H9 (cell line): Measurements from ENCODE around the gene MIGA2. TPM values are rescaled to one million over a fixed set of nuclear protein-coding genes. Genes with fewer than 3 reads are reported as not detected.

ENCODE experiments used
- DNase-seq: peaks from one replicate; pipeline ENCODE4 v3.0.0-alpha.2; 2017
- H2AFZ ChIP-seq: one replicate; pipeline ENCODE4 v1.6.1; 2013; ENCODE audit warnings: mild to moderate bottlenecking, low read length, control low read depth, moderate library complexity
- H2AK5ac ChIP-seq: 2 replicates; pipeline ENCODE4 v1.6.1; 2013; ENCODE audit warnings: low read length, control low read depth, mixed read lengths; ENCODE audit not compliant: insufficient read length
- H2BK120ac ChIP-seq: one replicate; pipeline ENCODE4 v1.6.1; 2013; ENCODE audit warnings: low read depth, mild to moderate bottlenecking, low read length, control low read depth, inconsistent platforms; ENCODE audit not compliant: poor library complexity, severe bottlenecking
- H2BK12ac ChIP-seq: 2 replicates; pipeline ENCODE4 v1.6.1; 2013; ENCODE audit warnings: low read length, control low read depth, mixed read lengths, low read depth; ENCODE audit not compliant: insufficient read length
- H2BK15ac ChIP-seq: 2 replicates; pipeline ENCODE4 v1.6.1; 2013; ENCODE audit warnings: low read depth, low read length, control low read depth
- H2BK20ac ChIP-seq: one replicate; pipeline ENCODE4 v1.6.1; 2013; ENCODE audit warnings: low read depth, mild to moderate bottlenecking, low read length, control low read depth, inconsistent platforms; ENCODE audit not compliant: poor library complexity, severe bottlenecking
- H2BK5ac ChIP-seq: 2 replicates; pipeline ENCODE4 v1.6.1; 2013; ENCODE audit warnings: low read length, control low read depth, mixed read lengths; ENCODE audit not compliant: insufficient read length
- H3K14ac ChIP-seq: 2 replicates; pipeline ENCODE4 v1.6.1; 2013; ENCODE audit warnings: low read length, control low read depth; ENCODE audit not compliant: insufficient read depth
- H3K18ac ChIP-seq: 2 replicates; pipeline ENCODE4 v1.6.1; 2013; ENCODE audit warnings: low read depth, mild to moderate bottlenecking, mixed read lengths, low read length, control low read depth; ENCODE audit not compliant: insufficient read length
- H3K23ac ChIP-seq: 2 replicates; pipeline ENCODE4 v1.6.1; 2013; ENCODE audit warnings: low read length, control low read depth, mixed read lengths, low read depth; ENCODE audit not compliant: insufficient read length
- H3K23me2 ChIP-seq: 2 replicates; pipeline ENCODE4 v1.6.1; 2013; ENCODE audit warnings: low read depth, mild to moderate bottlenecking, mixed read lengths, low read length, control low read depth; ENCODE audit not compliant: insufficient read length, poor library complexity, severe bottlenecking
- H3K27ac ChIP-seq: 2 replicates; pipeline ENCODE4 v1.5.1; 2013; ENCODE audit warnings: low read length, control low read depth, mixed read lengths, low read depth; ENCODE audit not compliant: insufficient read length
- H3K27me3 ChIP-seq: 2 replicates; pipeline ENCODE4 v1.6.1; 2013; ENCODE audit warnings: low read length, control low read depth, inconsistent platforms; ENCODE audit not compliant: insufficient read depth
- H3K4ac ChIP-seq: 2 replicates; pipeline ENCODE4 v1.6.1; 2013; ENCODE audit warnings: low read depth, mild to moderate bottlenecking, control low read depth, inconsistent platforms, low read length, moderate library complexity
- H3K4me1 ChIP-seq: 2 replicates; pipeline ENCODE4 v1.6.1; 2013; ENCODE audit warnings: low read length, control low read depth, inconsistent platforms; ENCODE audit not compliant: insufficient read depth
- H3K4me2 ChIP-seq: 2 replicates; pipeline ENCODE4 v1.6.1; 2013; ENCODE audit warnings: low read length, control low read depth, mixed read lengths; ENCODE audit not compliant: insufficient read length, insufficient read depth
- H3K56ac ChIP-seq: 2 replicates; pipeline ENCODE4 v1.6.1; 2013; ENCODE audit warnings: low read depth, mild to moderate bottlenecking, mixed read lengths, low read length, control low read depth; ENCODE audit not compliant: insufficient read length
- H3K79me1 ChIP-seq: 2 replicates; pipeline ENCODE4 v1.6.1; 2013; ENCODE audit warnings: low read depth, mild to moderate bottlenecking, moderate library complexity, low read length, control low read depth, inconsistent platforms; ENCODE audit not compliant: insufficient read depth, poor library complexity, severe bottlenecking
- H3K79me2 ChIP-seq: 2 replicates; pipeline ENCODE4 v1.6.1; 2013; ENCODE audit warnings: low read length, control low read depth, inconsistent platforms; ENCODE audit not compliant: insufficient read depth
- H3K9ac ChIP-seq: 2 replicates; pipeline ENCODE4 v1.6.1; 2013; ENCODE audit warnings: low read length, control low read depth, mixed read lengths; ENCODE audit not compliant: insufficient read length; ENCODE audit errors: extremely low read depth
- H3K9me3 ChIP-seq: one replicate; pipeline ENCODE4 v1.6.1; 2013; ENCODE audit warnings: low read depth, low read length, inconsistent platforms; ENCODE audit not compliant: control insufficient read depth
- H3T11ph ChIP-seq: one replicate; pipeline ENCODE4 v1.6.1; 2013; ENCODE audit warnings: mild to moderate bottlenecking, low read length, control low read depth, inconsistent platforms
- H4K20me1 ChIP-seq: one replicate; pipeline ENCODE4 v1.6.1; 2013; ENCODE audit not compliant: control insufficient read depth, insufficient read length, insufficient read depth
- H4K5ac ChIP-seq: 2 replicates; pipeline ENCODE4 v1.6.1; 2013; ENCODE audit warnings: low read depth, mild to moderate bottlenecking, mixed read lengths, low read length, control low read depth; ENCODE audit not compliant: insufficient read length
- H4K8ac ChIP-seq: replicated peaks from 2 replicates; pipeline ENCODE4 v1.6.1; 2013; ENCODE audit warnings: low read length, control low read depth, mixed read lengths, low read depth; ENCODE audit not compliant: insufficient read length
- H4K91ac ChIP-seq: 2 replicates; pipeline ENCODE4 v1.6.1; 2013; ENCODE audit warnings: low read depth, mild to moderate bottlenecking, moderate library complexity, mixed read lengths, low read length, control low read depth; ENCODE audit not compliant: insufficient read length
- H3K27ac Mint-ChIP-seq, 3 experiments: 2 replicates in 2 of 3; 3 replicates in 1 of 3; pipeline ENCODE4 v1.8.0; 2020 to 2021; ENCODE audit warnings: mixed read lengths in 3 of 3, mild to moderate bottlenecking in 1 of 3, moderate library complexity in 1 of 3
- H3K27me3 Mint-ChIP-seq: 2 replicates; pipeline ENCODE4 v1.8.0; 2021; ENCODE audit warnings: low read depth, mild to moderate bottlenecking, moderate library complexity, mixed read lengths
- H3K36me3 Mint-ChIP-seq, 3 experiments: 2 replicates in 2 of 3; 3 replicates in 1 of 3; pipeline ENCODE4 v1.8.0; 2020 to 2021; ENCODE audit warnings: low read depth in 3 of 3, mixed read lengths in 3 of 3; ENCODE audit not compliant: insufficient read depth in 1 of 3
- H3K4me1 Mint-ChIP-seq, 2 experiments: 2 replicates each; pipeline ENCODE4 v1.8.0; 2020; ENCODE audit warnings: mixed read lengths in 2 of 2
- H3K4me3 Mint-ChIP-seq, 2 experiments: 2 replicates in 1 of 2; 3 replicates in 1 of 2; pipeline ENCODE4 v1.8.0; 2020 to 2021; ENCODE audit warnings: mild to moderate bottlenecking in 2 of 2, mixed read lengths in 2 of 2, moderate library complexity in 1 of 2
- H3K9me3 Mint-ChIP-seq, 2 experiments: 2 replicates in 1 of 2; 3 replicates in 1 of 2; pipeline ENCODE4 v1.8.0; 2020; ENCODE audit warnings: mild to moderate bottlenecking in 2 of 2, mixed read lengths in 2 of 2, moderate library complexity in 1 of 2
- WGBS: extraction: QIAGEN DNeasy Blood & Tissue Kit; methylation state at CpG from one replicate; pipeline ENCODE4 v1.1.7; 2013; ENCODE audit warnings: missing lambda C conversion rate, low lambda C conversion rate, mixed read lengths; ENCODE audit not compliant: insufficient read length; ENCODE audit errors: extremely low coverage; 5-methylcytosine and 5-hydroxymethylcytosine counted together
- total RNA-seq: library from RNA; stranded (reverse); gene quantifications from 2 replicates; pipeline ENCODE4 v1.2.1, GENCODE V29; 2021
- TF ChIP-seq, protein P1 (sequence below): fragments of 200-600 bp; sonication (generic); conservative IDR thresholded peaks from 3 replicates; pipeline ENCODE4 v1.8.0; 2021; ENCODE audit warnings: antibody characterized with exemption, mild to moderate bottlenecking

Gene MIGA2
- total RNA-seq, 1 experiment from 2014 or later = 37.8 TPM

DNA sequence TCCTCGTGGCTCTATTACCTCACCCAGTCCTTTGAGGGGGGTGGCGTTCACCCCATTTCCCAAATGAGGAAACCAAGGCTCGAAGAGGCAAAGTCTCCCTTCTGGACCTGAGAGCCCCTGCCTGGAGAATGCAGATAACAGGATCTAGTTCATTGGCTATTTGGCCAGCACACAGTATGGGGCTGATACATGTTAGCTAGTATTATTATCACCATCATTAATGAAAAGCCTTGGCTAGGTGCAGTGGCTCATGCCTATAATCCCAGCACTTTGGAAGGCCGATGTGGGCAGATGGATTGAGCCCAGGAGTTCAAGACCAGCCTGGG is 12.6 kb upstream of the MIGA2 start:
- Mint-ChIP-seq H3K27me3 (no peaks in the 10 kb centered on the region; the same call in 1 of the 2 replicates), H3K4me3 (no peak overlapping the region), H3K4me1 (peaks cover 9 to 38% of the 10 kb centered on the region in 2 experiments), H3K36me3 (peaks cover 3 to 14% (median 8%) of the 10 kb centered on the region in 3 experiments; a peak in 6 of 7 replicates), H3K9me3 (no peaks in the 10 kb centered on the region), H3K27ac (peak overlapping the region in 1 of 3 experiments; percentile 66; a peak in 2 of 7 replicates)
- Histone ChIP-seq H2AFZ (no peak overlapping the region), H3K23me2 (peaks cover 10% of the 10 kb centered on the region), H2BK15ac (no peak overlapping the region), H3K27ac (no peak overlapping the region), H2BK5ac (no peak overlapping the region), H3K4me1 (no peaks in the 10 kb centered on the region; the same call in 1 of the 2 replicates), H3T11ph (no peak overlapping the region), H4K5ac (no peak overlapping the region), H3K4ac (no peak overlapping the region), H4K91ac (no peak overlapping the region), H3K79me2 (peaks cover 2% of the 10 kb centered on the region; the same call in 1 of the 2 replicates), H3K27me3 (no peaks in the 10 kb centered on the region), H3K9me3 (no peaks in the 10 kb centered on the region), H3K9ac (no peak overlapping the region), H4K8ac (no peak overlapping the region), H3K23ac (no peak overlapping the region), H2BK12ac (no peak overlapping the region), H3K4me2 (no peak overlapping the region), H3K18ac (no peak overlapping the region), H2AK5ac (no peak overlapping the region), H4K20me1 (no peaks in the 10 kb centered on the region), H2BK120ac (no peak overlapping the region), H3K79me1 (peaks cover 12% of the 10 kb centered on the region), H2BK20ac (no peak overlapping the region), H3K56ac (no peak overlapping the region), H3K14ac (no peak overlapping the region; the same call in 1 of the 2 replicates)
- WGBS = no CpG with 5 or more reads among the region's 4 CpGs
- no peak for DNase-seq
- TF ChIP-seq, protein P1, sequence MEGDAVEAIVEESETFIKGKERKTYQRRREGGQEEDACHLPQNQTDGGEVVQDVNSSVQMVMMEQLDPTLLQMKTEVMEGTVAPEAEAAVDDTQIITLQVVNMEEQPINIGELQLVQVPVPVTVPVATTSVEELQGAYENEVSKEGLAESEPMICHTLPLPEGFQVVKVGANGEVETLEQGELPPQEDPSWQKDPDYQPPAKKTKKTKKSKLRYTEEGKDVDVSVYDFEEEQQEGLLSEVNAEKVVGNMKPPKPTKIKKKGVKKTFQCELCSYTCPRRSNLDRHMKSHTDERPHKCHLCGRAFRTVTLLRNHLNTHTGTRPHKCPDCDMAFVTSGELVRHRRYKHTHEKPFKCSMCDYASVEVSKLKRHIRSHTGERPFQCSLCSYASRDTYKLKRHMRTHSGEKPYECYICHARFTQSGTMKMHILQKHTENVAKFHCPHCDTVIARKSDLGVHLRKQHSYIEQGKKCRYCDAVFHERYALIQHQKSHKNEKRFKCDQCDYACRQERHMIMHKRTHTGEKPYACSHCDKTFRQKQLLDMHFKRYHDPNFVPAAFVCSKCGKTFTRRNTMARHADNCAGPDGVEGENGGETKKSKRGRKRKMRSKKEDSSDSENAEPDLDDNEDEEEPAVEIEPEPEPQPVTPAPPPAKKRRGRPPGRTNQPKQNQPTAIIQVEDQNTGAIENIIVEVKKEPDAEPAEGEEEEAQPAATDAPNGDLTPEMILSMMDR = no peak
